Measurements from ENCODE around the gene NEK10.

NEK10 gene

DNA sequence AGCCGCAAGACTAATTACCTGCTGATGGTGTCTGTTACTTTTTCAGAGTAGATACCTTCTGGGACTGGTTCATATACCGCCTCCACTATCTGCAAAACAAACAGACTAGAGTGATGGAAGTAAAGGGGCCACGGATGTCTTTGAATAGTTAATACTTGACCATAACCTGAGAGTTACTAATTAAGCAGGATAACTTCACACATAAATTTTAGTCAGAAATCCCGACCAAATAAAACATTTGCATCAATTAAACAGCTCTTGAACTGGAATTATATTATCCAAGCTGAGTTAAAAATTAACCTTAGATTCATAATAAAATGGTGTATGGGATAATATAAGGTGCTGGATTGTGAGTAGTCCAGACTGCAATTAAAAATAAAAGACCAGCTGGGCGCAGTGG lies 167.7 kb downstream of the NEK10 start:
- no peak overlapping the region for H3K4me3 ChIP-seq (ENCODE audit: low read length)
- no peak for DNase-seq (ENCODE audit: low read depth)
- no peak for TF ChIP-seq CTCF (conservative IDR thresholded peaks at IDR 0.05; ENCODE audit: low read depth, low read length)

DNA sequence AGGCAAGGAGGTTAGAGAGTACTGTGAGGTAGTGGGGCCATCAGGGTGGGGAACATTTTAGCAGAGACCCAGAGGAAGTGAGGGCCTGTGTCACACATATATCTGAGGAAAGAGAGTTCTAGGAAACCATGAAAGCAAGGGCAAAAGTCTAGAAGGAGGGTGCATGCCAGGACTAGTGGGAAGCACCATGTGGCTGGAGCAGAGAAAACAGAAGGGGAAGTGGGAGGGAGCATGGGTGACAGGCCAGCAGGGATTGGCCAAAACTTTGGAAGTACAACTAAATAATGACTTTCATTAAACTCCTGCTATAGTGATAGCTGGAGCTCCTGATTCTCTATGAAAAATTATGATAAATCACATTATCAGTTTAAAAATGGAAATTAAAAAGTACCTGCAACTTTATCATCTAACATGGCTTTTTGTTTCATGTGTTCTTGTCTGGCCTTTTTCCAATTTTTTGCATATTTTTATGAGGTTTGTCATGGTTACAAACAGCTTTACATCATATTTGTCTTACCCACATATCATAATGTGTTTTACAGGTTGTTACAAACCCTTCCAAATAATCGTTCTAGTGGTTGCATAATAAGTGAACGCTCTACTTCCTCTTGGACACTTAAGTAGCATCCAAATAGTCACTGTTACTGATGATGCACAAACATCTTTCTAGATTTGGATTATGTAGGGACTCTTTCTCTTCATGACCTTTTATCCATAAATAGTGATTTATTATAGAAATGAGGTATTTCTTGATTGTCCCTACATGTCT lies 168.3 kb downstream of the NEK10 start:
- DNase-seq (ENCODE audit: low read depth): no peak
- no peak overlapping the region for H3K4me3 ChIP-seq (ENCODE audit: low read length)
- no peak for TF ChIP-seq CTCF (conservative IDR thresholded peaks at IDR 0.05; ENCODE audit: low read depth, low read length)

DNA sequence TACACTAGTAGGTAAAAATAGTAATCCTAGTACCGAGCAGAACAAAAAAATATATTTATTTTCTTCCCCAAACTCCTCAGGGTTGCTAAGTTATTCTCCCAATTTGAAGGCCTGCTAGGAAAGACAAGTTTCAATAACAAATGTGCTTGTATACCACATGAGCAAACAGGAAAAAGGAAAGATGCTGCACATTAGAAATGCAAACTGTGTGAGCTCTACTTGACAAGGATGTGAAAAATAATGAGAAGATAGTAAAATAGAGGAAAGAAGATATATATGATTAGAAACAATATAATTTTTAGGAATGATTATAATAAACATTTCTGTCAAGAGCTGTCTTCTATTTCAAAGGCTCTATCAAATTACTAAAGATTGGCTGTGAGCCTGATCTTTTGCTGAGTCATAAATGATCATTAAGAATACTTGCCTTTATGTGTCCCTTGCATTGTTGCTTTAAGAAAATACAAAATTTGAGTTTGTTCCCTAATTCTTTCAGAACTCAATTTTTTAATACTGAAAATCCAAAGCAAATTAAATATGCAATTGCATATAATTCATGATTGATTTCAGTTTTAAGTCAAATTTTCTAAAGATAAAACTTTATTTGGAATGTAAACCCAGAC lies 174.2 kb downstream of the NEK10 start:
- no peak for TF ChIP-seq CTCF (conservative IDR thresholded peaks at IDR 0.05; ENCODE audit: low read depth, low read length)
- H3K4me3 ChIP-seq (ENCODE audit: low read length): no peak overlapping the region
- no peak for DNase-seq (ENCODE audit: low read depth)

GRCh38 chr3:27193056-27193455 lies 176.1 kb downstream of the NEK10 start:
- no peak overlapping the region for H3K4me3 ChIP-seq (ENCODE audit: low read length)
- DNase-seq (ENCODE audit: low read depth): no peak
- TF ChIP-seq CTCF (conservative IDR thresholded peaks at IDR 0.05; ENCODE audit: low read depth, low read length): no peak

- DNase-seq (ENCODE audit: low read depth): no peak
- no peak for TF ChIP-seq CTCF (conservative IDR thresholded peaks at IDR 0.05; ENCODE audit: low read depth, low read length)
- no peak overlapping the region for H3K4me3 ChIP-seq (ENCODE audit: low read length)
Observed at GRCh38 chr3:27186013-27186412, 183.2 kb downstream of the NEK10 start.

DNA sequence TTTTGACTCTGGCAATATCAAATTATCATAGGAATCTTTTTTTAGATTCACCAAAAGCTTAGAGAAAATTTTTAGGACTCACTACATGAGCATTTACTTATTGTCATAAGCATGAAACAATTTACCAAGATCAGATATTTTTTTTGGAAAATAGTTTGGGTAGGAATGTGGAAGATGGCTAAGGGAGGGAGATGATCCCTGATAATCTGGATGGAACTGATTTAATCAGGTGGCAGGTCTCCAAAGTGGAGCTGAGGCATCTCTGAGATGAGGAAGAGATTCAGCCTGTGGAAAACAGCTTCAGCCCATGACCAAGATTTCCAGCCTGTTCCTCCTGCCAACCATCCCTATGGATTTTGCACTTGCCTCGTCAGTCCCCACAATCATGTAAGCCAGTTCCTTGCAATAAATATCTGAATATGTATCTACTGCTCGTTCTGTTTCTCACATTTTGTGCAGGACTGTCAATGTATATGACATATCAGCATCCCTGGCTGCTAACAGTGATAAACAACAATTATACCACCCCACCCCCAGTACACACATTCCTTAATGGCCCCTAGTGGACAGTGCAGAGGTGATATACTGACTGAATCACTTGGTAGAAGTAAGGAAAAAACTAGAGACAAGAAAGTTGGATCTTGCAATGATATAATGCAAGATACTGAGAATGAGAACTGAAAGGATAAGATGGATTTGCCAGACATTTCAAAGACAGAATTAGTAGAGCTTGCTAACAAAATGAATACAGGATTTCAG lies 183.8 kb downstream of the NEK10 start:
- no peak overlapping the region for H3K4me3 ChIP-seq (ENCODE audit: low read length)
- TF ChIP-seq CTCF (conservative IDR thresholded peaks at IDR 0.05; ENCODE audit: low read depth, low read length): peak; percentile 5
- DNase-seq (ENCODE audit: low read depth): no peak

Measured in retinal pigment epithelial cell (primary cell).